Stimulated activated CD8-positive, alpha-beta memory T cell treated with anti-CD3 and anti-CD28 coated beads, Interleukin-4, amount 100 ng/mL, for 48 hours (primary cell): Measurements from ENCODE around the gene TNRC6C.
"Not testable (repeated sequence)": the region's sequence is repeated elsewhere in the genome, so short reads cannot be mapped to it uniquely, and the experiment has no call there.

Experiments
- DNase-seq: peaks from one replicate; pipeline ENCODE4 v3.0.0-alpha.2; 2020

Gene TNRC6C

DNA sequence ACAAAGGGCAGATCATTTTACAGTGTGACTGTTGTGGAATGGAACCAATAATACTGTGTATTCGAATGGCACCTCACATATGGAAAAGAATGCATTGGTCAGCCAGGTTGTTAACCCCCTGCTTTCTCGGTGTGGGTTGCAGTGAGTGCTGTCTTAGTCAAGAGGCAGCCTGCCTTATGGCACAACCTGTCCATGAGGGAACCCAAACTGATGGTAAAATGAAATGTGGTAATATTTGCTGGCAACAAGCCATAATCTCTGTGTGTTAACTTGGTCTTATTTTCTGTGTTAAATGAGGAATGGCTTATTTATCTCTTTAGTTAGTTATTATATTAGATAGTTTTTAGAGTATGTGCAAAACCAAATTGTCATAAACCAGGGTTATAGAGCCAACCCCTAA is 88.4 kb downstream of the TNRC6C start:
- DNase-seq: no peak

DNA sequence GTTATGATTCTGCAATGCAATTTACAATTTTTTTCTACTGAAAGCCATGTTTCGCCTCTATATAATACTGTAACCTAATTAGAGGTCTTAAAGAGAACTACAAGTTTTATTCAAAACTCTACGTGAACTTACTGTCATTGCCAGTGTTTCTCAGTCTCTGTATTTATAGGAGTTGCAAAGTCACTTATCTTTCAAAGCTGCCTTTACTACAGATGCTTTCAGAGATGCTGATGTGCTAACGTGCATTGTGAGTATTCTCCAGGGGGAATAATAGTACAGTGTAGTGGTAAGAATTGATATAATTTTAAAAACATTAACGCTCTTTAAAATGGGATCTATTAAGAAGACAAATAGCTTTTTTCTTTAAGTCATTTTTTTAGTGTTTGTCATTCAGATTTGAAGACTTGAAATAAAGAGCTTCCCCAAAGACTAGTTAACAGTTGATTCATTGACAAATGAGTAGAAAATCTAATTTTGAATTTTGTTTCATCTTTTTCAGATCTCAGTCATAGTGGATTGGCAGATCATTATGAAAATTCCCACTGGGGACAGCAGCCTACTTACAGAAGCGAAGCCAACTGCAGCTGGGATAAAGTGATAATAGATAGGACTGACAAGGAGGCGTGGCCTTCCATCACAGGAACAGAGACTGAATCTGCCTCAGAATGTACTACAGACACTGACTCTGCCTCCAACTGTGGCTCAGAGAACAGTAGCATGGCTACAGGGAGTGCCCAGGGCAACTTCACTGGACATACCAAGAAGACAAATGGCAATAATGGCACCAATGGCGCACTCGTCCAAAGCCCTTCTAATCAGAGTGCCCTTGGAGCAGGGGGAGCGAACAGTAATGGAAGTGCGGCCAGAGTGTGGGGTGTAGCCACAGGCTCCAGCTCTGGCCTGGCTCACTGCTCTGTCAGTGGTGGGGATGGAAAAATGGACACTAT is 90.1 kb downstream of the TNRC6C start:
- no peak for DNase-seq

DNA sequence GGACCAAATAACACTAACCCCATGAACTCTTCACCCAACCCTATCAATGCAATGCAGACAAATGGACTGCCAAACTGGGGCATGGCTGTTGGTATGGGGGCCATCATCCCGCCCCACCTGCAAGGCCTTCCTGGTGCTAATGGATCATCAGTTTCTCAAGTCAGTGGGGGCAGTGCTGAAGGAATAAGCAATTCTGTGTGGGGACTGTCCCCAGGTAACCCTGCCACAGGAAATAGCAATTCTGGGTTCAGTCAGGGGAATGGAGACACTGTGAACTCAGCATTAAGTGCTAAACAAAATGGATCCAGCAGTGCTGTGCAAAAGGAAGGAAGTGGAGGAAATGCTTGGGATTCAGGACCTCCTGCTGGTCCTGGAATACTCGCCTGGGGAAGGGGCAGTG is 91.1 kb downstream of the TNRC6C start:
- DNase-seq: no peak

DNA sequence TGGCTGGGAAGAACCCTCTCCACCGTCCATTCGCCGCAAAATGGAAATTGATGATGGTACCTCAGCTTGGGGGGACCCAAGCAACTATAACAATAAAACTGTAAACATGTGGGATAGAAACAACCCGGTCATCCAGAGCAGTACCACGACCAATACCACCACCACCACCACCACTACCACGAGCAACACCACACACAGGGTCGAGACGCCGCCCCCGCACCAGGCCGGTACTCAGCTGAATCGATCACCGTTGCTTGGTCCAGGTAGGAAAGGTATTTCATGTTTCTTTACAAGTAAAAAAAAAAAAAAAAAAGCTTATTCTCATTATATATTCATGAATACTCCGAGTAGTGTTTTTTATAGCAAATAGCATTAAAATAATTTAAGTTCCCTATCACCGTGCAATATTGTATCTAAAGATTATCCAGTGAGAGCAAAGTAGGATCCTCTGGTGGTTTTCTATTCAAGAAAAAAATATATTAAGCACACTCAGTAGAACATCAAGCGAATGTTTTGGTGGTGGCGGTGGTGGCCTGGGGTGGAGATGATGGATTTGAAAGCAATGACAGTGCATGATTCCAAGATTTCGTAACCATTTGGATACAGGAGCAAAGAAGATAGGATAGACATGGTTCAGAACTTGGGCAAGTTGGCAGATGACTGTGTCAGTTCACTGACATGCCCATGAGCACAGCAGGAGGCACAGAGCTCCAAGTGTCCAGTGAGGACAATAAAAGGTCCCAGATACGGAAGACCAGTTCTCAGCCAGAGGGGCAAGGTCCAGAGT is 92.9 kb downstream of the TNRC6C start:
- DNase-seq: no peak

DNA sequence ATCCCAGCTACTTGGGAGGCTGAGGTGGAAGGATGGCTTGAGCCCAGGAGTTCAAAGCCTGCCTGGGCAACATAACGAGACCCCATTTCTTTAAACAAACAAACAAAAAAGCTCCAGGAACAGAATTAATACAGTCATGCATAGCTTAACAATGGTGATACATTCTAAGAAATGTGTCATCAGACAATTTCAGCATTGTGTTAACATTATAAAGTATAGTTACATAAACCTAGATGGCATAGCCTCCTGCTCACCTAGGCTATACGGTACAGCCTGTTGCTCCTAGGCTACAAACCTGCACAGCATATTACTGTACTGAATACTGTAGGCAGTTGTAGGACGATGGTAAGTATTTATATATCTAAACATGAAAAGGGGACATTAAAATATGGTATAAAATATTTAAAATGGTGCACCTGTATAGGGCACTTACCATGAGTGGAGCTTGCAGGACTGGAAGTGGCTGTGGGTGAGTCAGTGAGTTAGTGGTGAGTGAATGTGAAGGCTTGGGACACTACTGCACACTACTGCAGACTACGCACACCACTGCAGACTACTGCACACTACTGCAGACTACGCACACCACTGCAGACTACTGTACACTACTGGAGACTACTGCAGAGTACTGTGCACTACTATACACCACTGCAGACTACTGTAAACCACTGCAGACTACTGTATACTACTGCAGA is 95.4 kb downstream of the TNRC6C start:
- DNase-seq: no peak

DNA sequence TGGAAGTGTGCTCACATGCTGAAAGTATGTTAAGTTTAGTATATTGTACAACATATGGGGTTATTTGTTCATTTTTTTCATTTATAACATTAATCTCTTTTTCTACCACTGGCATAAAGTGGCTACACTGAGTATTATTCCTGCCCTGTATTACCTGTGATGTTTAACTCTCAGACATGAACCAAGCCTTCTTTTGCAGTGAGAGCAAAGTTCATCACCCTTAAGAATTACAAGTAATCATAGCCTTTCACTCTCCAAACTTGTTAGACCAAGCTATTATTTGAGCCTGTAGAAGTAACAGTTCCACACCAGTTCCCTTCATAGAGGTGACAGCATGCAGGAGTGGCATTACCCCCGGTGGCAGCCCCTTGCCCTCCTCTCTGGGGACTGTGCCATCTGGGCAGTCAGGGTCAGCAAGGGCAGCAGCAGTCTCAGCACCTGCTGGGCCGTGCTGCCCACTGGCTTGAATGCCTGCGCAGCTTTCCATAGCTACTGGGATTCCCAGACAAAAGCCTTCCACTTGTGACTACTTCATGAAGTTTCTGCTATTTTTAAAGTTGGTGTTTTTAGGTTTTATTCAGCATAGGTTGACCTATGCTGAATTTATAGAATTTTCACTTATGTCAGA is 98.7 kb downstream of the TNRC6C start:
- no peak for DNase-seq

DNA sequence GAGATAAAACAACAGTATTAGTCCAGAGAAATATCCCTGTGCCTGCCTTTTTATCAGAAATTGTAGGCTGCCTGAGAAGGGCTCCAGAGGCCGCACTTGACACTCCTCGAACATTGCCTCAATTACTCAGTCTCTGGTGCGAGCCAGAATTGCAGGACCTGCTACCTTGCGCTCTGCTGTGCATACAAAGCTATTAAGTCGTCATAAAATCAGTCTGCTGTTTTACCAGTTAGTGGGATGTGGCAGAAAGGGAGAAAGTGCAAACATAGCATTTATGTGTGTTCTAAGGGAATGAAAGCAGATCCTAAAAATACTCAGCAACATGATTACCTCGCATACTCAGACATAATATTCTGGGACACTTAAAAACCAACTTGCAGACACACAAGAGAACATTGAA is 99.5 kb downstream of the TNRC6C start:
- no peak for DNase-seq

DNA sequence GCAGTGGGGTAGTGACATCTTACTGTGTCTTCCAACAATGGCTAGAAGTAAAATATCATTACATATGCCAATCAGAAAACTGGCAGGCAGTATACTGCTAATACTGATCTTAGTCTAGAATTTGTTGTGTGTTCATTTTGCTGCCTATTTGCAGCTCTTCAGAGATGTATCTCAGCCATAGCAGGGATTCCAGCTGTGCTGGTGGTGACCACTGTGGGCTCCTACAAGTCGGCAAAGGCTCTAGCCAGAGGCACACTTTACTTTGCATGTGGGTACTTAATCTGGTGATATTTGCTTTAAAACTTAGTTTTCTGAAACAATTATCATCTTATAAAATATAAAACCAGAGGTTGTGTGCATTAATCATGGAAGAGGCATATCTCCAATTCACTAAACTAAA is 100.1 kb downstream of the TNRC6C start:
- no peak for DNase-seq

DNA sequence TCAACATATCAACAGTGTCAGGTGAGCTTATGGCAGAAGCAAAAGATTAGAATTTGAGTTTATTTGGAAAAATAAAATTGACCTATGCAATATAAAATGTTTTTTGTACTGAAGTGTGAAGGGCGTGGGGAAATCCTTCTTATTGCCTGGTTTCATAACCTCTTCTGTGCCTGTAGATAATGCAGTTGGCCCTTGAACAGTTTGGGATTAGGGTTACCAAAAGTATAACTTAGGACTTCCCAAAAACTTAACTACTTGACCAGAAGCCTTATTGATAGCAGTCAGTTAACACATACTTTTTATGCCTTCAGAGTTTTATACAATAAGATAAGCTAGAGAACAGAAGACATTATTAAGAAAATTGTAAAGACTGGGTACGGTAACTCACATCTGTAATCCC is 104.1 kb downstream of the TNRC6C start:
- no peak for DNase-seq

DNA sequence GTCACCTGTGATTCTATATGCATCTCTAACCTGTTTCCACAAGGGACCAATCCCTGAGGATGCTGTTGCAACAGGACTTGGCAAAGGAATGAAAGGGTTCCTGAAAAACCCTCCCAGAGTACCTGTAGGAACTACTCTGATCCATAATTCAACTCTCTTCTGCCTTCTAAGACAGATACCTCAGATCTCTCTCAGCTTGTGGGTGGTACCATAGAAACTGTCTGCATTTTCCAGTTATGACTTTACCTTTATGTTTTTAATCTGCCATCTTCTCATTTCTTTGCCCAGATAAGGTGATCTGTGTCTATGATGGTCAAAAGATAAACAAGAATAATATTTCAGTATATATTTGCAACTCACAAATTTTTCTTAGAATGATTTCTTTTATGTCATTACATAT is 105.0 kb downstream of the TNRC6C start:
- DNase-seq: no peak

DNA sequence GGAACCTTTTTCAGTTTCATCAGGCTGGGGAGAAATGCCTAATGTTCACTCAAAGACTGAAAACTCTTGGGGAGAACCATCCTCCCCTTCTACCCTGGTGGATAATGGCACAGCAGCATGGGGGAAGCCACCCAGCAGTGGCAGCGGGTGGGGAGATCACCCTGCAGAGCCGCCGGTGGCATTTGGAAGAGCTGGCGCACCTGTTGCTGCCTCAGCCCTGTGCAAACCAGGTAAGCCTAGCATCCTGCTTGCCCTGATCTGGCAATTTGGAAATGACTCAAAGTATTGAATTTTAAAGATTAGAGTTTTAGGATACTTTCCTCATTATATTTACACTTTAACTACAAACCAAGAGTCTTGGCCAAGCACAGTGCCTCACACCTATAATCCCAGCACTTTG is 106.2 kb downstream of the TNRC6C start:
- DNase-seq: no peak

DNA sequence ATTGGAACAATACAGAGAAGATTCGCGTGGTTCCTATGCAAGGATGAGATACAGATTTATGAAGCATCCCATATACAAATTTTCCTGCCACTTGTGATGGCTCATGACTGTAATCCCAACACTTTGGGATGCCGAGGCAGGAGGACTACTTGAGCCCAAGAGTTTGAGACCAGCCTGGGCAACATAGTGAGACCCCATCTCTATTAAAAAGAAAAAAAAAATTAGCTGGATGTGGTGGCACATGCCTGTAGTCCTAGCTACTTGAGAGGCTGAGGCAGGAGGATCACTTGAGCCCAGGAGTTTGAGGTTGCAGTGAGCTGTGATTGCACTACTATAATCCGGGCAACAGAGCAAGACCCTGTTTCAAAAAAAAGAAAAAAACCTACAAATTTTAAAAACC is 108.5 kb downstream of the TNRC6C start:
- not testable (repeated sequence) for DNase-seq

DNA sequence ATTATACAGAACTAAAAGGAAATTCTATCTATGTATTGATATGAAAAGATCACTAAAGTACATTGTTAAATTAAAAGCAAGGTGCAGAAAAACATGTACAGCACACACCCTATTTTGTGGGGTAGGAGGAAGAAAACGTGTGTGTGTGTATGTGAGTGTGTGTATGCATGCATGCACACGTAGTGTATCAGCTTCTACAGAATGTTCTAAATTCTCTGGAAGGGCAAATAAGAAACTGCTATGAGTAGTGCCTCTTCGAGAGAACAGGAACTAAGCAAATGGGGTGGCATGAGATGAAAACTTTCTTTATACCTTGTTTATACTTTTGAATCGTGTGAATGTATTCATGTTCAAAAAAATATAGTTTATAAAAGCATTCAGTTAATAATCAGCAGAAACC is 111.2 kb downstream of the TNRC6C start:
- no peak for DNase-seq

DNA sequence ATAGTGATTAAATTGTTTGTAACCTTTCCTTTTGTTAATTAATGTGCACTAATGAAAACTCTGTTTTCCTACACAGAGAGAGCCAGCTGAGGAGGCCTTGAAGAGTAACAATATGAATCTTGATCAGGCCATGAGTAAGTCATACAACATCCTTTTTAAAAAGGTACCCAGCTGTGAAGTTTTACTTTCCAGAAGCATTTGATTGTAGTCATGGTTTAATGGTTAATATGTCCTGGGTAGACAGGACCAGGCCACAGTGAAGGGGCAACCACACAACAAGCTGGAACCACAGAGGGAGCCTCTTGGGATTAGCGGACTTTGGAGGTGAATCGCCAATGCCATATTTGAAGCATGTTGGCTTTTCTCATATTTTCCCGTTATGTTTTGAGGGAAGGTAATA is 114.5 kb downstream of the TNRC6C start:
- no peak for DNase-seq

DNA sequence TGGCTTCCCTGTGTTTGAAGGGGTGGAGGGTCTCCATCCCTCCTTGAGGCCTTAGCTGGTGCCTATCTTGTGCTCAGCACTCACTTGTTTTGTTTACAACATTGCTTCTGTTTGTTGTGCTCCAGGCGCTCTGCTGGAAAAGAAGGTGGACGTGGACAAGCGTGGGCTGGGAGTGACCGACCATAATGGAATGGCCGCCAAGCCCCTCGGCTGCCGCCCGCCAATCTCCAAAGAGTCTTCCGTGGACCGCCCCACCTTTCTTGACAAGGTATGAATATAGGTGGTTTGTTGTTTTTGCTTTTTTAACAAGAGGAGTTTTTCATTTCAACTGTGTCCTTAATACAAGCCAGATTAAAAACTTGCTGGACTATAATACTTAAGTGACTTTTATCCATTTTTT is 116.5 kb downstream of the TNRC6C start:
- no peak for DNase-seq

DNA sequence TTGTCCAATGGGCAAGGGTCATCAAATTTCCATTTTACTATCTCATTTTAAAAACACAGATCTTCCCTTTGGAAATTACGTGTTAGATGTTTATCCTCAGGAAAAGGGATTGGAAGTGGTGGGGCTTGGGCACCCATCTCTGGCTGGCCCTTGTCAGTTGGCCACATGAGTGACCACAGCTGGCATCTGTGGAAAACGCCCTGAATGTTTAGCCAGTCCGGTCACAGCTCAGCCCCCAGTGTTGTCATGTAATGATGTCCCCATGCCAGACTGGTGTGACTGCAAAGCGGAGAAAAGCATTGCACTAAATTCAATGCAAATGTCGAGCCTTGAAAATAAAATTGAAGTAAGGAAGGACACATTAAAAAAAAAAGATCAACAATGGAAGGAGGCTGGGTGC is 117.0 kb downstream of the TNRC6C start:
- DNase-seq: no peak

DNA sequence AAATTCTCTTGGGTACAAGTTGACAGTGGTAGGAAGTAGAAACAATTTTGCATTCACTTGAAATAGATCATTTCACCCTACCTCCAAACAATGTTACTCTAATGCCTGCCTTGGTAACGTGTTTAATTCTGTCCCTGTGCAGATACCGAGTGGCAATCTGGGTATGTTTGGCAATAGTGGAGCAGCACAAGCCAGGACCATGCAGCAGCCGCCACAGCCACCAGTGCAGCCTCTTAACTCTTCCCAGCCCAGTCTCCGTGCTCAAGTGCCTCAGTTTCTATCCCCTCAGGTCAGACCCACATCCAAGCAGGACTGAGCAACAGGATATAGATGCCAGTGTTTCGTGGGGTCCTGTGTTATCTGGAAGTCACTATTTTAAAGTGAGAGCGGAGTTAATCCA is 120.8 kb downstream of the TNRC6C start:
- DNase-seq: no peak

DNA sequence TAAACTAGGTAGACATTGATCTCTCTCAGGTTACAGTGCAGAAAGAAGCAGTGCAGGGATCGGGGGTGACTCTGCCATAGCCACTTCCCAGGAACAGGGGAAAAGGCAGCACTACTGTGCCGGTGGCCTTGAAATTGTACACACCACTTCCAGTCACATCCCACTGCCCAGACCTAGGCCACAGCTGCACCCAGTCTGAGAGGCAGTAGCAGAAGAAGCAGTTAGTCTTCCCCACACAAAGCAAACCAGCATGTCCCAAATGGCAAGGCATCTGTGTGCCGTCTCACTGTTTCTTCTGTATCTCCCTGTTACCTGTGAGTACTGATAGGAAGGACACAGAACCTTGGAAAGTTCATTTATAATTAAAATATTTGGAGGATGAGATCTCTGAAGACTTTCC is 123.0 kb downstream of the TNRC6C start:
- DNase-seq: no peak

DNA sequence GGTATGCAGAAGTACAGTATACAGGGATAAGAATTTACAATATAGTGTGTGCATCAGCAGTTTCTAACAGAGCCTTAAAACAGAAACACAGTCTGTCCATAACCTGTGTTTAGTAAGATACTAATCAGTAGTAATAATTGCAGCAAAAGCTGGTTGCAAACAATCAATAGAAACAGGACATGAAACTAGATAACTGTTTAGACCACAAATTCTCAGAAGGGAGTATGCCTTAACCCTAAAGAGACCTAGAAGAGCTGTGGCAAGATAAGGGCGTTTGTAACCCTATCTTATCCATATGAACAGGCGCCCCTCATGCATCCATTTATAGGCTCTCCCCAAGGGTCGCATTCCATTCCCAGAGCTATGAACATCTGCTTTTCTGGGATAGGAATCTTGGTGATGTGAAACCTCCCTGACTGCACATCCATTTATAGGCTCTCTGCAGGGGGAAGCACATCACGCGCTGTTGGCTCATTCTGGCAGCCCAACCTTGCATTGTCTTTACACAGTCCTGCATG is 123.9 kb downstream of the TNRC6C start:
- not testable (repeated sequence) for DNase-seq

DNA sequence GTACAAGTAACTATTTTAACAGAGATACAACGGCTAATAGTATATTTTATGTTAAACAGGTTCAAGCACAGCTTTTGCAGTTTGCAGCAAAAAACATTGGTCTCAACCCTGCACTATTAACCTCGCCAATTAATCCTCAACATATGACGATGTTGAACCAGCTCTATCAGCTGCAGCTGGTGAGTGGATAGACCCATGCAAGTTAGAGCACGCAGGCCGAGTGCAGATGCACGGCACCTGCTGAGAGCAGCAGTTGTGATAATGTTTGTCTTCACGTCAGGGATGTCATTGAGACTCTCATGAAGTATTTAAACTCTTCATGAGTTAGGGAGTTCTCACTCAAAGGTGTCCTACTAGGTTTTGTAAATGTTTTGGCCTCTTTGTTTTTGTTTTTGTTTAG is 124.5 kb downstream of the TNRC6C start:
- no peak for DNase-seq

DNA sequence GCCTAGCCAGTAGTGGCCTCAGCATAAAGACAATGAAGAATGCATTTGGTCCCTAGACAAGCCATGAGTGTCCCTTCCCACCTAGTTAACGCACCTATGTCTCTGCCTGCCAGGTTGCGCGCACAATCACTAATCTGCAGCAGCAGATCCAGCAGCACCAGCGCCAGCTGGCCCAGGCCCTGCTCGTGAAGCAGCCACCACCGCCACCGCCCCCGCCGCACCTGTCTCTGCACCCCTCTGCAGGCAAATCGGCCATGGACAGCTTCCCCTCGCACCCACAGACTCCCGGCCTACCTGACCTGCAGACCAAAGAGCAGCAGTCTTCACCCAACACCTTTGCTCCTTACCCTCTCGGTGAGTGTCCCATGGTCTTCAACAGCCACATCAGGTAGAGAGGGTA is 128.2 kb downstream of the TNRC6C start:
- no peak for DNase-seq

DNA sequence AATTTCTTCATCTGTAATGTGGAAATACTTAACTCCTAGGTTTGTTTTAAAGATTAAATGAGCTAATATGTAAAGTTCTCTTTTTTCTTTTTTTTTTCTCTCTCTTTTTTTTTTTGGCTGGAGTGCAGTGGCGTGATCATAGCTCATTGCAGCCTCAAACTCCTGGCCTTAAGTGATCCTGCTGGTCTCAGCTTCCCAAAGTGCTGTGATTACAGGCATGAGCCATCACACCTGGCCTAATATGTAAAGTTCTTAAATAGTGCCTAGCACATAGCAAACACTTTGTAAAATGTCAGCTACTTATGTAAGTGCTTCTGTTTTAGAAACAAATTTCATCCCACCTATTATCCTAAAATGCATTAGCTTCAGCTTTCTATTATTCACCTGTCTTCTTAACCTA is 130.0 kb downstream of the TNRC6C start:
- DNase-seq: no peak
